ENCODE results near the gene KMT5B.

The KMT5B gene

GRCh38 chr11:68153742-68154141 is 59.4 kb downstream of the KMT5B start:
- Histone ChIP-seq H3K9ac (ENCODE audit: low read depth, low read length) (no peak overlapping the region), H3K36me3 (ENCODE audit: insufficient read depth, low read length) (no peaks in the 10 kb centered on the region), H3K9me3 (ENCODE audit: control insufficient read depth, insufficient read depth, low read length) (no peaks in the 10 kb centered on the region), H3K4me1 (ENCODE audit: insufficient read depth, low read length) (peaks cover 10% of the 10 kb centered on the region; the same call in 1 of the 2 replicates)

- Histone ChIP-seq H3K9me3 (ENCODE audit: control insufficient read depth, insufficient read depth, low read length) (no peaks in the 10 kb centered on the region), H3K4me1 (ENCODE audit: insufficient read depth, low read length) (peaks cover 17% of the 10 kb centered on the region; the same call in 1 of the 2 replicates), H3K36me3 (ENCODE audit: insufficient read depth, low read length) (no peaks in the 10 kb centered on the region), H3K9ac (ENCODE audit: low read depth, low read length) (no peak overlapping the region)
Measured at GRCh38 chr11:68150037-68150436, 63.1 kb downstream of the KMT5B start.

GRCh38 chr11:68149417-68149816 is 63.7 kb downstream of the KMT5B start:
- H3K9me3 ChIP-seq (ENCODE audit: control insufficient read depth, insufficient read depth, low read length), result no peaks in the 10 kb centered on the region
- H3K4me1 ChIP-seq (ENCODE audit: insufficient read depth, low read length), result peaks cover 17% of the 10 kb centered on the region; the same call in 1 of the 2 replicates
- H3K36me3 ChIP-seq (ENCODE audit: insufficient read depth, low read length), result no peaks in the 10 kb centered on the region
- no peak overlapping the region for H3K9ac ChIP-seq (ENCODE audit: low read depth, low read length)

- Histone ChIP-seq H3K9ac (ENCODE audit: low read depth, low read length) (no peak overlapping the region), H3K4me1 (ENCODE audit: insufficient read depth, low read length) (peaks cover 17% of the 10 kb centered on the region; the same call in 1 of the 2 replicates), H3K36me3 (ENCODE audit: insufficient read depth, low read length) (no peaks in the 10 kb centered on the region), H3K9me3 (ENCODE audit: control insufficient read depth, insufficient read depth, low read length) (no peaks in the 10 kb centered on the region)
Measured at GRCh38 chr11:68148879-68149278, 64.2 kb downstream of the KMT5B start.

GRCh38 chr11:68148071-68148805 is 64.9 kb downstream of the KMT5B start:
- H3K9ac ChIP-seq (ENCODE audit: low read depth, low read length), result no peak overlapping the region
- no peaks in the 10 kb centered on the region for H3K36me3 ChIP-seq (ENCODE audit: insufficient read depth, low read length)
- H3K9me3 ChIP-seq (ENCODE audit: control insufficient read depth, insufficient read depth, low read length), result no peaks in the 10 kb centered on the region
- peaks cover 17% of the 10 kb centered on the region; the same call in 1 of the 2 replicates for H3K4me1 ChIP-seq (ENCODE audit: insufficient read depth, low read length)

GRCh38 chr11:68146704-68147474 is 66.2 kb downstream of the KMT5B start:
- Histone ChIP-seq H3K9ac (ENCODE audit: low read depth, low read length) (no peak overlapping the region), H3K4me1 (ENCODE audit: insufficient read depth, low read length) (peaks cover 17% of the 10 kb centered on the region; the same call in 1 of the 2 replicates), H3K36me3 (ENCODE audit: insufficient read depth, low read length) (no peaks in the 10 kb centered on the region), H3K9me3 (ENCODE audit: control insufficient read depth, insufficient read depth, low read length) (no peaks in the 10 kb centered on the region)

- Histone ChIP-seq H3K9ac (ENCODE audit: low read depth, low read length) (no peak overlapping the region), H3K36me3 (ENCODE audit: insufficient read depth, low read length) (no peaks in the 10 kb centered on the region), H3K9me3 (ENCODE audit: control insufficient read depth, insufficient read depth, low read length) (no peaks in the 10 kb centered on the region), H3K4me1 (ENCODE audit: insufficient read depth, low read length) (peaks cover 17% of the 10 kb centered on the region; the same call in 1 of the 2 replicates)
Measured at GRCh38 chr11:68146010-68146540, 67.0 kb downstream of the KMT5B start.

- Histone ChIP-seq H3K9ac (ENCODE audit: low read depth, low read length) (no peak overlapping the region), H3K9me3 (ENCODE audit: control insufficient read depth, insufficient read depth, low read length) (no peaks in the 10 kb centered on the region), H3K36me3 (ENCODE audit: insufficient read depth, low read length) (no peaks in the 10 kb centered on the region), H3K4me1 (ENCODE audit: insufficient read depth, low read length) (peaks cover 17% of the 10 kb centered on the region; the same call in 1 of the 2 replicates)
Measured at GRCh38 chr11:68145120-68145866, 67.8 kb downstream of the KMT5B start.

- H3K36me3 ChIP-seq (ENCODE audit: insufficient read depth, low read length), result no peaks in the 10 kb centered on the region
- peaks cover 7% of the 10 kb centered on the region; the same call in 1 of the 2 replicates for H3K4me1 ChIP-seq (ENCODE audit: insufficient read depth, low read length)
- no peaks in the 10 kb centered on the region for H3K9me3 ChIP-seq (ENCODE audit: control insufficient read depth, insufficient read depth, low read length)
- no peak overlapping the region for H3K9ac ChIP-seq (ENCODE audit: low read depth, low read length)
Measured at GRCh38 chr11:68143310-68143689, 69.8 kb downstream of the KMT5B start.

GRCh38 chr11:68142441-68143309 is 70.4 kb downstream of the KMT5B start:
- no peaks in the 10 kb centered on the region for H3K36me3 ChIP-seq (ENCODE audit: insufficient read depth, low read length)
- no peak overlapping the region for H3K9ac ChIP-seq (ENCODE audit: low read depth, low read length)
- H3K9me3 ChIP-seq (ENCODE audit: control insufficient read depth, insufficient read depth, low read length), result no peaks in the 10 kb centered on the region
- H3K4me1 ChIP-seq (ENCODE audit: insufficient read depth, low read length), result peaks cover 7% of the 10 kb centered on the region; the same call in 1 of the 2 replicates

GRCh38 chr11:68142028-68142412 is 71.1 kb downstream of the KMT5B start:
- Histone ChIP-seq H3K9ac (ENCODE audit: low read depth, low read length) (no peak overlapping the region), H3K36me3 (ENCODE audit: insufficient read depth, low read length) (no peaks in the 10 kb centered on the region), H3K4me1 (ENCODE audit: insufficient read depth, low read length) (peaks cover 4% of the 10 kb centered on the region; the same call in 1 of the 2 replicates), H3K9me3 (ENCODE audit: control insufficient read depth, insufficient read depth, low read length) (no peaks in the 10 kb centered on the region)

- no peaks in the 10 kb centered on the region for H3K36me3 ChIP-seq (ENCODE audit: insufficient read depth, low read length)
- no peaks in the 10 kb centered on the region for H3K9me3 ChIP-seq (ENCODE audit: control insufficient read depth, insufficient read depth, low read length)
- H3K9ac ChIP-seq (ENCODE audit: low read depth, low read length), result no peak overlapping the region
- no peaks in the 10 kb centered on the region for H3K4me1 ChIP-seq (ENCODE audit: insufficient read depth, low read length)
Measured at GRCh38 chr11:68141246-68142027, 71.7 kb downstream of the KMT5B start.
